Endothelial cell of umbilical vein (primary cell): ENCODE measurements around the gene AMMECR1. TPM values are rescaled to one million over a fixed set of nuclear protein-coding genes. Genes with fewer than 3 reads are reported as not detected.

Experiments
- BruUV-seq: library from RNA; stranded (reverse); fragments of 400-500 nt; replicated peaks from 2 replicates; lab custom pipeline; 2021; lab: Mats Ljungman, UMichigan
- CTCF ChIA-PET: fragments of 300-600, 350-600 bp; sonication (Branson Sonifier 250); formaldehyde crosslinking; loops from one replicate; lab custom pipeline; 2021; ENCODE audit warnings: antibody characterized with exemption, inconsistent platforms; lab: Charles Lee
- POLR2A ChIA-PET: fragments of 300-600, 350-600 bp; sonication (Branson Sonifier 250); formaldehyde crosslinking; loops from one replicate; lab custom pipeline; 2021; ENCODE audit warnings: antibody characterized with exemption, inconsistent platforms; lab: Charles Lee
- DNase-seq: peaks from one replicate; pipeline ENCODE4 v3.0.0-alpha.2; 2011; ENCODE audit warnings: low read depth, low spot score
- FAIRE-seq: peaks from 2 replicates; lab custom pipeline; 2011; peaks lifted over from hg19 to GRCh38; lab: Jason Lieb, UNC
- H2AFZ ChIP-seq: 2 replicates; pipeline ENCODE4 v1.6.0; 2012; ENCODE audit warnings: low read depth, low read length, control low read depth, inconsistent platforms
- H3K27ac ChIP-seq: 2 replicates; pipeline ENCODE4 v1.5.1; 2011; ENCODE audit warnings: low read depth, mild to moderate bottlenecking, control low read depth, low read length, moderate library complexity; ENCODE audit not compliant: insufficient read depth
- H3K27me3 ChIP-seq, 2 experiments: 2 replicates each; pipeline versions ENCODE4 v1.6.0 to v1.6.1; 2011; ENCODE audit warnings: low read length in 2 of 2, mixed read lengths in 1 of 2; ENCODE audit not compliant: control insufficient read depth in 2 of 2, insufficient read depth in 2 of 2
- H3K36me3 ChIP-seq, 2 experiments: 2 replicates in 1 of 2; 3 replicates in 1 of 2; pipeline ENCODE4 v1.5.1; 2011; ENCODE audit warnings: low read length in 2 of 2, mild to moderate bottlenecking in 1 of 2, moderate library complexity in 1 of 2; ENCODE audit not compliant: control insufficient read depth in 2 of 2, insufficient read depth in 2 of 2; ENCODE audit errors: extremely low read depth in 1 of 2
- H3K4me1 ChIP-seq: 3 replicates; pipeline ENCODE4 v1.5.1; 2011; ENCODE audit warnings: mild to moderate bottlenecking, low read length; ENCODE audit not compliant: control insufficient read depth, insufficient read depth; ENCODE audit errors: extremely low read depth
- H3K4me2 ChIP-seq: 2 replicates; pipeline ENCODE4 v1.6.1; 2011; ENCODE audit warnings: low read length, control low read depth, mixed read lengths; ENCODE audit not compliant: insufficient read depth
- H3K4me3 ChIP-seq, 3 experiments: fragments of 200-600 bp in 1 of 3; sonication (generic), shearing (Covaris generic) in 1 of 3; replicated peaks in 1 of 3; 2 replicates each; pipeline ENCODE4 v1.5.1; 2011 to 2016; ENCODE audit warnings: control low read depth in 3 of 3, low read length in 3 of 3, mild to moderate bottlenecking in 2 of 3, inconsistent platforms in 1 of 3, low read depth in 1 of 3, moderate library complexity in 1 of 3; ENCODE audit not compliant: insufficient read depth in 1 of 3
- H3K79me2 ChIP-seq: 2 replicates; pipeline ENCODE4 v1.6.0; 2012; ENCODE audit warnings: low read length, inconsistent platforms; ENCODE audit not compliant: control insufficient read depth, insufficient read depth
- H3K9ac ChIP-seq: replicated peaks from 2 replicates; pipeline ENCODE3; 2011; ENCODE audit warnings: low read length, control low read depth; ENCODE audit not compliant: insufficient read depth; ENCODE audit errors: extremely low read depth
- H3K9me1 ChIP-seq: replicated peaks from 3 replicates; pipeline ENCODE4 v1.6.0; 2011; ENCODE audit warnings: mild to moderate bottlenecking, low read length; ENCODE audit not compliant: control insufficient read depth, insufficient read depth; ENCODE audit errors: extremely low read depth
- H3K9me3 ChIP-seq: replicated peaks from 2 replicates; pipeline ENCODE4 v1.5.1; 2012; ENCODE audit warnings: low read length, inconsistent platforms; ENCODE audit not compliant: control insufficient read depth, insufficient read depth
- H4K20me1 ChIP-seq: replicated peaks from 2 replicates; pipeline ENCODE3; 2011; ENCODE audit warnings: mild to moderate bottlenecking, low read length; ENCODE audit not compliant: control insufficient read depth, insufficient read depth; ENCODE audit errors: extremely low read depth
- EZH2 ChIP-seq: IDR thresholded peaks from 2 replicates; pipeline ENCODE4 v1.6.1; 2012; ENCODE audit warnings: borderline replicate concordance, low read depth, mild to moderate bottlenecking, moderate library complexity, low read length, inconsistent platforms; ENCODE audit not compliant: severe bottlenecking
- FOS ChIP-seq: IDR thresholded peaks from 2 replicates; pipeline ENCODE4 v1.6.1; 2011; ENCODE audit warnings: mild to moderate bottlenecking, low read length, moderate library complexity, borderline replicate concordance; ENCODE audit not compliant: insufficient read depth
- GATA2 ChIP-seq: IDR thresholded peaks from 2 replicates; pipeline ENCODE4 v1.7.0; 2011; ENCODE audit warnings: low read depth, mild to moderate bottlenecking, moderate library complexity, mixed read lengths, low read length; ENCODE audit not compliant: insufficient read length, insufficient read depth
- MAX ChIP-seq: IDR thresholded peaks from 2 replicates; pipeline ENCODE4 v1.6.1; 2011; ENCODE audit not compliant: insufficient read depth, insufficient read length
- dilution Hi-C: fragments of 300-500 bp; cut with MboI; formaldehyde crosslinking; loops from one replicate; pipeline ENCODE4 v1.15.0; 2019; ENCODE audit warnings: low sequenced_read_pairs; ENCODE audit not compliant: extremely low pct_ligation_motif_present
- intact Hi-C: fragments of 100-400 bp; cut with micrococcal nuclease; formaldehyde crosslinking; loops from one replicate; pipeline ENCODE4 v1.10.0; 2022
- polyA plus RNA-seq, 4 experiments: library from polyadenylated mRNA; depleted of rRNA in 3 of 4; stranded (reverse) in 3 of 4; unstranded in 1 of 4; fragments of >200 nt; gene quantifications; 2 replicates each; pipeline versions ENCODE4 v1.2.1 to v1.2.3, GENCODE V29; 2011 to 2012; ENCODE audit warnings: missing spikeins in 1 of 4
- total RNA-seq: library from RNA; stranded (reverse); gene quantifications from 2 replicates; pipeline ENCODE4 v1.2.3, GENCODE V29; 2021

Gene AMMECR1
- total and polyA plus RNA-seq, 2 donors (not counting 3 experiments of a cell fraction or from before 2014, with no cell fraction given): 3.6 to 6.9 TPM

GRCh38 chrX:110327336-110327735 lies 9.5 kb upstream of the AMMECR1 start:
- H3K4me2 ChIP-seq: no peak overlapping the region
- H3K36me3 ChIP-seq: no peaks in the 10 kb centered on the region
- no peaks in the 10 kb centered on the region for H3K9me1 ChIP-seq
- ChIA-PET POLR2A (no interaction called here), CTCF (no interaction called here)
- H3K9ac ChIP-seq: no peak overlapping the region
- no peaks in the 10 kb centered on the region for H4K20me1 ChIP-seq
- FAIRE-seq (no peak), DNase-seq (no peak)
- dilution Hi-C loops: no loop called here
- TF ChIP-seq EZH2 (no peak), GATA2 (no peak), FOS (no peak)
- H3K79me2 ChIP-seq: no peaks in the 10 kb centered on the region
- no peak overlapping the region for H2AFZ ChIP-seq
- no peak overlapping the region for H3K4me3 ChIP-seq
- H3K27ac ChIP-seq: no peak overlapping the region
- no peaks in the 10 kb centered on the region for H3K4me1 ChIP-seq
- no TSS peak for BruUV-seq
- H3K9me3 ChIP-seq: no peaks in the 10 kb centered on the region
- no peaks in the 10 kb centered on the region for H3K27me3 ChIP-seq
- intact Hi-C loops: no loop called here

- BruUV-seq: no TSS peak
- no peak overlapping the region for H3K4me2 ChIP-seq
- H3K9ac ChIP-seq: no peak overlapping the region
- intact Hi-C loops (no loop called here), dilution Hi-C loops (no loop called here)
- POLR2A ChIA-PET: no interaction called here
- TF ChIP-seq FOS (no peak), EZH2 (no peak), MAX (no peak)
- DNase-seq: no peak
- H3K9me1 ChIP-seq: no peaks in the 10 kb centered on the region
- FAIRE-seq: no peak
- H3K9me3 ChIP-seq: no peaks in the 10 kb centered on the region
- no peaks in the 10 kb centered on the region for H4K20me1 ChIP-seq
- no peaks in the 10 kb centered on the region for H3K27me3 ChIP-seq
- H3K79me2 ChIP-seq: no peaks in the 10 kb centered on the region
- no peak overlapping the region for H3K4me3 ChIP-seq
- H2AFZ ChIP-seq: no peak overlapping the region
- H3K36me3 ChIP-seq: no peaks in the 10 kb centered on the region
- no peaks in the 10 kb centered on the region for H3K4me1 ChIP-seq
- no peak overlapping the region for H3K27ac ChIP-seq
- CTCF ChIA-PET: no interaction called here
Observed at GRCh38 chrX:110326712-110327111, 8.8 kb upstream of the AMMECR1 start.
